ENCODE data around the gene TECR.
"Not testable (repeated sequence)": the region's sequence is repeated elsewhere in the genome, so short reads cannot be mapped to it uniquely, and the experiment has no call there.

TECR gene

GRCh38 chr19:14599548-14600147, 70.3 kb downstream of the TECR start:
- DNase-seq, result no peak

GRCh38 chr19:14603990-14604387, 74.6 kb downstream of the TECR start:
- no peak for DNase-seq

GRCh38 chr19:14606627-14607026, 77.2 kb downstream of the TECR start:
- no peak for DNase-seq

GRCh38 chr19:14611051-14611450, 81.7 kb downstream of the TECR start:
- DNase-seq, result no peak

- DNase-seq, result not testable (repeated sequence)
These were observed 82.8 kb downstream of the TECR start for GRCh38 chr19:14612242-14612641.

- DNase-seq, result no peak
These were observed 83.3 kb downstream of the TECR start for GRCh38 chr19:14612657-14613056.

- DNase-seq, result not testable (repeated sequence)
These were observed 84.2 kb downstream of the TECR start for GRCh38 chr19:14613399-14614098.

GRCh38 chr19:14614099-14614412, 84.7 kb downstream of the TECR start:
- no peak for DNase-seq

All from KG1 (cell line).